ENCODE measurements around the gene PTPRA. TPM values are rescaled to one million over a fixed set of nuclear protein-coding genes. Genes with fewer than 3 reads are reported as not detected.

The PTPRA gene
- total and polyA plus RNA-seq, 2 donors (not counting 1 experiment from before 2014, with no cell fraction given): 32.1 to 64.2 TPM

DNA sequence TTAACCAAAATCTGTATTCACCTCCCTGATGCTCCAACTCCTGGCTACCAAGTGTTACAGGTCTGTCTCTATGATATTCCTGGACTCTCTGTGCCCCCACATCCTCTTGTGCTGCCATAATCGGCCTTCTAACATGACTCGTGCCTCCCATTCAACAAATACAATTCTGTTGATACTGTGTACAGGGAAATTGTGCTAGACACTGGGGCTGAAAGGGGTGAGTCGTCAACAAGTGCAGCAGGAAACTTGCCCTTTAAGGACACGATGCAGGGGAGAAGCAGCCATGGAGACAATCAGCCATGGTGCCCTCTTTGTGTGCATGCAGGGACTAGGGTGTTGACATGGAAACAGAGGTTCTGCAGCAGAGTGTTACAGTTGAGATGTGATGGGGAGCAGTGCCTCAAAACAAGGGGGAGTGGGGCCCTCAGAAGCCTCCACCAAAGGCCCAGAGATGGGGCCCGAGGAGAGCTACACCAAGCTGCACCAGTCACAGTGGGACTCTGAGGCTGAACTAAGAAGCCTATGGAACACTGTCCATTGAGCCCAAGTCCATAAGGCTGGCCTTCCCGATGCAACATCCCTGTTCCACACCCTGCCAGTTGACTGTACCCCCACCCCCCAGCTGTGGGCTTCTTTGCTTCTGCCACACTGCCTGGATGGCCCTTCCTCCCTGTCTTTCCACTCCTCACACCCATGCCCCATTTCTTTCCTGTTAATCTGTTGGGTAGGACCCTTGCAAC is 35.9 kb upstream of the PTPRA start:
- 98% methylated on average over 4 of the region's 6 CpGs for WGBS (ENCODE audit: insufficient coverage)
- TF ChIP-seq, protein P1, sequence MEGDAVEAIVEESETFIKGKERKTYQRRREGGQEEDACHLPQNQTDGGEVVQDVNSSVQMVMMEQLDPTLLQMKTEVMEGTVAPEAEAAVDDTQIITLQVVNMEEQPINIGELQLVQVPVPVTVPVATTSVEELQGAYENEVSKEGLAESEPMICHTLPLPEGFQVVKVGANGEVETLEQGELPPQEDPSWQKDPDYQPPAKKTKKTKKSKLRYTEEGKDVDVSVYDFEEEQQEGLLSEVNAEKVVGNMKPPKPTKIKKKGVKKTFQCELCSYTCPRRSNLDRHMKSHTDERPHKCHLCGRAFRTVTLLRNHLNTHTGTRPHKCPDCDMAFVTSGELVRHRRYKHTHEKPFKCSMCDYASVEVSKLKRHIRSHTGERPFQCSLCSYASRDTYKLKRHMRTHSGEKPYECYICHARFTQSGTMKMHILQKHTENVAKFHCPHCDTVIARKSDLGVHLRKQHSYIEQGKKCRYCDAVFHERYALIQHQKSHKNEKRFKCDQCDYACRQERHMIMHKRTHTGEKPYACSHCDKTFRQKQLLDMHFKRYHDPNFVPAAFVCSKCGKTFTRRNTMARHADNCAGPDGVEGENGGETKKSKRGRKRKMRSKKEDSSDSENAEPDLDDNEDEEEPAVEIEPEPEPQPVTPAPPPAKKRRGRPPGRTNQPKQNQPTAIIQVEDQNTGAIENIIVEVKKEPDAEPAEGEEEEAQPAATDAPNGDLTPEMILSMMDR (IDR thresholded peaks at IDR 0.05): no peak
- TF ChIP-seq EZH2 (IDR thresholded peaks at IDR 0.05; ENCODE audit: borderline replicate concordance, insufficient read depth, low read depth, low read length, poor library complexity, severe bottlenecking): no peak
- ATAC-seq (ENCODE audit: low read depth): no peak
- no peak overlapping the region for H3K4me3 ChIP-seq (ENCODE audit: control extremely low read depth in 1 of 5, extremely low read depth in 1 of 5, insufficient read depth in 1 of 5, low read depth in 2 of 5, low read length in 4 of 5)
- no peaks in the 10 kb centered on the region for H3K9me3 Mint-ChIP-seq (ENCODE audit: insufficient read depth)
- no peaks in the 10 kb centered on the region for H4K20me1 ChIP-seq (ENCODE audit: control insufficient read depth, insufficient read depth, low read length, poor library complexity, severe bottlenecking)
- intact Hi-C loops (cut with micrococcal nuclease): no loop called here
- H3K27ac Mint-ChIP-seq: no peak overlapping the region
- peaks cover 26% of the 10 kb centered on the region for H3K79me2 ChIP-seq (ENCODE audit: control insufficient read depth, insufficient read depth, low read length)
- H3K27me3 Mint-ChIP-seq: no peaks in the 10 kb centered on the region
- peaks cover 0 to 3% (median 0%) of the 10 kb centered on the region in 3 donors for H3K9me3 ChIP-seq (ENCODE audit: control extremely low read depth in 1 of 3, control insufficient read depth in 2 of 3, insufficient read depth in 1 of 3, low read length in 2 of 3)
- H3K4me1 ChIP-seq (ENCODE audit: control insufficient read depth in 2 of 2, insufficient read depth in 2 of 2, low read length in 2 of 2): peaks cover 16 to 27% of the 10 kb centered on the region in 2 donors
- H3K4me3 Mint-ChIP-seq: peak overlapping the region; percentile 45
- CTCF ChIA-PET: interaction anchor here (0.9 kb wide), 1 partner anchor 36 kb away, joined by 3 read pairs; no protein-coding TSS in a partner anchor
- no peaks in the 10 kb centered on the region for H3K36me3 ChIP-seq (replicated peaks in 1 of 2; ENCODE audit: control extremely low read depth in 1 of 2, control insufficient read depth in 1 of 2, extremely low read depth in 1 of 2, insufficient read depth in 2 of 2, low read length in 1 of 2)
- POLR2A ChIA-PET: no interaction called here
- H3K9ac ChIP-seq (ENCODE audit: low read length): no peak overlapping the region
- H3K4me1 Mint-ChIP-seq: peaks cover 22% of the 10 kb centered on the region
- H3K27me3 ChIP-seq (replicated peaks in 1 of 4; ENCODE audit: control extremely low read depth in 1 of 4, control insufficient read depth in 3 of 4, insufficient read depth in 4 of 4, low read length in 3 of 4): no peaks in the 10 kb centered on the region
- no peak for DNase-seq
- H2AFZ ChIP-seq (ENCODE audit: insufficient read depth, low read depth, low read length, poor library complexity, severe bottlenecking): no peak overlapping the region
- no peak overlapping the region for H3K4me2 ChIP-seq (replicated peaks; ENCODE audit: low read depth, low read length, poor library complexity, severe bottlenecking)
- H3K27ac ChIP-seq (ENCODE audit: low read length in 2 of 2): no peak overlapping the region

DNA sequence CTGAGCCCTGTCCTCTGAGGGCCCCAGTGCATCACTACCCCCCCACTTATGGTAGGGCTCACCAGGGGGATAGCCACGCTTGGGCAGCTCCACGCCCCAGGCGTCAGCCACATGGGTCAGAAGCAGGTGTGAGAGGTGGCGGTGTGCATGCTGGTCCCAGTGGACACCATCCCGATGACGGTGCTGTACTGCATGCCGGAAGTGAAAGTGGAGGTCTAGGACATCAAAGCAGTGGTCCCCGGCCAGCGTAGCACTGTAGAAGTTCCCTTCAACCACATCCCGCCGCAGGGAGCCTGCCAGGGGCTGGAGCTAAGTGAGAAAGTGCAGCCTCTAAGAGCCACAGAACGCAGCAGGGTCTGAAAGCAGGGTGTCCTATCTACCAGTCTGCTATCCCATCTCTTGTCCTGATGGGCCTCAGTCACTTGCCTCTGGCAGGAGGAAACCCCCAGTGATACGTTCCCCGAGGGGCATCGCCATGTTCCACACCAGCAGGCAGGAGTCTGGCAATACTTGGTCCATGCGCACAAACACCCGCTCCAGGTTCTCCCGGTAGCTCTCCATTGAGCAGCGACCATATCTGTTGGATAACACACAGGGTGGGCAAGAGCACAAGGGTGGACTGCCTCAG is 35.0 kb upstream of the PTPRA start:
- Histone ChIP-seq H3K36me3 (replicated peaks in 1 of 2; ENCODE audit: control extremely low read depth in 1 of 2, control insufficient read depth in 1 of 2, extremely low read depth in 1 of 2, insufficient read depth in 2 of 2, low read length in 1 of 2) (no peaks in the 10 kb centered on the region), H3K4me2 (replicated peaks; ENCODE audit: low read depth, low read length, poor library complexity, severe bottlenecking) (no peak overlapping the region), H3K27ac (ENCODE audit: low read length in 2 of 2) (no peak overlapping the region), H4K20me1 (ENCODE audit: control insufficient read depth, insufficient read depth, low read length, poor library complexity, severe bottlenecking) (no peaks in the 10 kb centered on the region), H3K4me3 (ENCODE audit: control extremely low read depth in 1 of 5, extremely low read depth in 1 of 5, insufficient read depth in 1 of 5, low read depth in 2 of 5, low read length in 4 of 5) (no peak overlapping the region), H3K27me3 (replicated peaks in 1 of 4; ENCODE audit: control extremely low read depth in 1 of 4, control insufficient read depth in 3 of 4, insufficient read depth in 4 of 4, low read length in 3 of 4) (no peaks in the 10 kb centered on the region), H3K79me2 (ENCODE audit: control insufficient read depth, insufficient read depth, low read length) (peaks cover 26% of the 10 kb centered on the region), H3K9me3 (ENCODE audit: control extremely low read depth in 1 of 3, control insufficient read depth in 2 of 3, insufficient read depth in 1 of 3, low read length in 2 of 3) (peaks cover 0 to 3% (median 0%) of the 10 kb centered on the region in 3 donors), H3K9ac (ENCODE audit: low read length) (no peak overlapping the region), H3K4me1 (ENCODE audit: control insufficient read depth in 2 of 2, insufficient read depth in 2 of 2, low read length in 2 of 2) (peaks cover 16 to 27% of the 10 kb centered on the region in 2 donors), H2AFZ (ENCODE audit: insufficient read depth, low read depth, low read length, poor library complexity, severe bottlenecking) (no peak overlapping the region)
- H3K4me3 Mint-ChIP-seq: peak overlapping the region; percentile 70
- H3K27me3 Mint-ChIP-seq: no peaks in the 10 kb centered on the region
- intact Hi-C loops (cut with micrococcal nuclease): no loop called here
- no peak overlapping the region for H3K27ac Mint-ChIP-seq
- TF ChIP-seq EZH2 (IDR thresholded peaks at IDR 0.05; ENCODE audit: borderline replicate concordance, insufficient read depth, low read depth, low read length, poor library complexity, severe bottlenecking): no peak
- TF ChIP-seq, protein P1 (IDR thresholded peaks at IDR 0.05): no peak
- peaks cover 22% of the 10 kb centered on the region for H3K4me1 Mint-ChIP-seq
- 72% methylated on average over 18 of the region's 19 CpGs for WGBS (ENCODE audit: insufficient coverage)
- CTCF ChIA-PET: interaction anchor here (0.6 to 1.0 kb wide), 3 partner anchors 37 to 1679 kb away, joined by 3 read pairs; no protein-coding TSS in a partner anchor
- POLR2A ChIA-PET: no interaction called here
- H3K9me3 Mint-ChIP-seq (ENCODE audit: insufficient read depth): no peaks in the 10 kb centered on the region
- DNase-seq (peak; percentile 32), ATAC-seq (ENCODE audit: low read depth) (no peak)
